DOHH2 (cell line): ENCODE measurements around the gene RLF.

Experiments used
- H3F3A ChIP-seq: fragments of 200-600 bp; sonication (generic), shearing (Covaris generic); 2 replicates; pipeline ENCODE4 v1.6.0; 2016; ENCODE audit warnings: antibody characterized with exemption, mild to moderate bottlenecking; ENCODE audit not compliant: control insufficient read depth, insufficient read depth
- H3K27ac ChIP-seq: fragments of 200-600 bp; sonication (generic); 2 replicates; pipeline ENCODE4 v1.5.1; 2014; ENCODE audit warnings: low read depth, mild to moderate bottlenecking, low read length, moderate library complexity
- H3K27me3 ChIP-seq: fragments of 200-600 bp; sonication (generic); 2 replicates; pipeline ENCODE4 v1.6.1; 2014; ENCODE audit warnings: mild to moderate bottlenecking, low read length, mixed read lengths; ENCODE audit not compliant: control insufficient read depth
- H3K36me3 ChIP-seq: fragments of 200-600 bp; sonication (generic); 2 replicates; pipeline ENCODE4 v1.6.1; 2014; ENCODE audit warnings: mild to moderate bottlenecking, low read length, moderate library complexity, mixed read lengths; ENCODE audit not compliant: control insufficient read depth
- H3K4me1 ChIP-seq: fragments of 200-600 bp; sonication (generic); 2 replicates; pipeline ENCODE4 v1.6.1; 2014; ENCODE audit warnings: mild to moderate bottlenecking, low read length, mixed read lengths; ENCODE audit not compliant: control insufficient read depth
- H3K4me2 ChIP-seq: fragments of 200-600 bp; sonication (generic); 2 replicates; pipeline ENCODE4 v1.6.0; 2014; ENCODE audit warnings: mild to moderate bottlenecking, low read length, moderate library complexity
- H3K4me3 ChIP-seq: fragments of 200-600 bp; sonication (generic); 2 replicates; pipeline ENCODE4 v1.5.1; 2014; ENCODE audit warnings: mild to moderate bottlenecking, low read length, mixed read lengths
- H3K79me2 ChIP-seq: fragments of 200-600 bp; sonication (generic); 2 replicates; pipeline ENCODE4 v1.6.1; 2014; ENCODE audit warnings: mild to moderate bottlenecking, low read length, mixed read lengths; ENCODE audit not compliant: control insufficient read depth
- H3K9me2 ChIP-seq: fragments of 200-600 bp; sonication (generic); replicated peaks from 2 replicates; pipeline ENCODE4 v1.6.1; 2014; ENCODE audit warnings: mild to moderate bottlenecking, low read length, mixed read lengths; ENCODE audit not compliant: control insufficient read depth
- H3K9me3 ChIP-seq: fragments of 200-600 bp; sonication (generic); 2 replicates; pipeline ENCODE4 v1.6.1; 2014; ENCODE audit warnings: antibody characterized with exemption, low read length, mixed read lengths; ENCODE audit not compliant: control insufficient read depth, insufficient read depth
- H4K20me1 ChIP-seq: fragments of 200-600 bp; sonication (generic); 2 replicates; pipeline ENCODE4 v1.6.0; 2014; ENCODE audit warnings: low read depth, mild to moderate bottlenecking, antibody characterized with exemption, low read length, moderate library complexity; ENCODE audit not compliant: control insufficient read depth, insufficient read depth
- CTCF ChIP-seq: fragments of 200-600 bp; sonication (generic); IDR thresholded peaks from one replicate; pipeline ENCODE4 v1.5.1; 2014; ENCODE audit warnings: antibody characterized with exemption, mild to moderate bottlenecking, low read depth, low read length; ENCODE audit not compliant: poor library complexity, severe bottlenecking
- EZH2phosphoT487 ChIP-seq: fragments of 200-600 bp; sonication (generic); IDR thresholded peaks from 2 replicates; pipeline ENCODE4 v1.6.1; 2017; ENCODE audit warnings: borderline replicate concordance, mild to moderate bottlenecking, antibody characterized with exemption, low read length, moderate library complexity, mixed read lengths

RLF gene

GRCh38 chr1:40248412-40248811 lies 87.2 kb downstream of the RLF start:
- no peaks in the 10 kb centered on the region for H3K9me3 ChIP-seq
- no peak overlapping the region for H3K4me2 ChIP-seq
- H3K79me2 ChIP-seq, result no peaks in the 10 kb centered on the region
- H4K20me1 ChIP-seq, result no peaks in the 10 kb centered on the region
- no peaks in the 10 kb centered on the region for H3K27me3 ChIP-seq
- TF ChIP-seq EZH2phosphoT487 (no peak), CTCF (no peak)
- H3F3A ChIP-seq, result 0 out of 2 replicates have a peak, but pooled peaks cover 2% of the 10 kb centered on the region
- H3K27ac ChIP-seq, result no peak overlapping the region
- no peak overlapping the region for H3K4me3 ChIP-seq
- no peaks in the 10 kb centered on the region for H3K36me3 ChIP-seq
- H3K4me1 ChIP-seq, result no peaks in the 10 kb centered on the region
- H3K9me2 ChIP-seq, result no peaks in the 10 kb centered on the region

DNA sequence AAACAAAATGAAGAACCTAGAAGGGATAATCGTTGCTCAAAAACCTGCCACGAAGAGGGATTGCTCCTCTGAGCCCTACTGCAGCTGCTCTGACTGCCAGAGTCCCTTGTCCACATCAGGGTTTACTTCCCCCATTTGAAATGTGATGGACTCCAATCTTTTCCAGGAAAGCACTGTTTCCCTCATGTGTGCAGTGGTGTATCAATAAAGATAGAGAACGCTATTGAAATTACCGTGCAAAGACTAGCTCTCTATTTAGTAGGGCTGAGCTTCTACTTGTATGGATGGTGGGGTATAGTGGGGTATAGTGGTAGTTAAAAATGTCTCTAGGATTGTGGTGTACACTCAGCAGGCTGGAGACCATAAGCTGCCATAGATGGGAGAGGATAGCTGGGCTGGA lies 90.3 kb downstream of the RLF start:
- no peak for TF ChIP-seq EZH2phosphoT487
- TF ChIP-seq CTCF, result no peak

GRCh38 chr1:40252601-40253000 lies 91.4 kb downstream of the RLF start:
- TF ChIP-seq CTCF, result no peak
- no peak for TF ChIP-seq EZH2phosphoT487
- peaks cover 11% of the 10 kb centered on the region for H3K4me1 ChIP-seq
- H3K4me3 ChIP-seq, result no peak overlapping the region
- H3K36me3 ChIP-seq, result peaks cover 8% of the 10 kb centered on the region
- peaks cover 25% of the 10 kb centered on the region for H3K79me2 ChIP-seq
- H3K9me2 ChIP-seq, result no peaks in the 10 kb centered on the region
- H3K27ac ChIP-seq, result no peak overlapping the region
- H3K27me3 ChIP-seq, result no peaks in the 10 kb centered on the region
- H3K9me3 ChIP-seq, result no peaks in the 10 kb centered on the region
- H3K4me2 ChIP-seq, result no peak overlapping the region
- H3F3A ChIP-seq, result peaks cover 3% of the 10 kb centered on the region
- no peaks in the 10 kb centered on the region for H4K20me1 ChIP-seq

More for the DNA sequence above, 90.3 kb downstream of the RLF start:
- Histone ChIP-seq H3K4me3 (no peak overlapping the region), H3K79me2 (peaks cover 14% of the 10 kb centered on the region), H3K27ac (no peak overlapping the region), H4K20me1 (no peaks in the 10 kb centered on the region), H3K36me3 (peaks cover under 1% of the 10 kb centered on the region), H3K9me3 (no peaks in the 10 kb centered on the region), H3K4me1 (peaks cover 6% of the 10 kb centered on the region), H3F3A (0 out of 2 replicates have a peak, but pooled peaks cover 2% of the 10 kb centered on the region), H3K4me2 (no peak overlapping the region), H3K27me3 (no peaks in the 10 kb centered on the region), H3K9me2 (no peaks in the 10 kb centered on the region)
